Peyer's patch (tissue), 4 donors: ENCODE measurements around the gene SBNO1.

Source experiments
- POLR2A ChIP-seq, 2 donors: fragments of 450-650 bp; IDR thresholded peaks; one replicate each; pipeline ENCODE4 v1.5.1; 2017; ENCODE audit warnings: antibody characterized with exemption in 2 of 2, mild to moderate bottlenecking in 2 of 2, moderate library complexity in 2 of 2
- TF ChIP-seq, protein P1 (sequence below), 6 experiments: fragments of 450-650 bp in 4 of 6; fragments of 200-600 bp in 2 of 6; sonication (generic) in 1 of 6; IDR thresholded peaks; one replicate each; pipeline ENCODE4 v1.5.1; 2017 to 2019; ENCODE audit warnings: antibody characterized with exemption in 6 of 6, mild to moderate bottlenecking in 3 of 6, moderate library complexity in 1 of 6

DNA sequence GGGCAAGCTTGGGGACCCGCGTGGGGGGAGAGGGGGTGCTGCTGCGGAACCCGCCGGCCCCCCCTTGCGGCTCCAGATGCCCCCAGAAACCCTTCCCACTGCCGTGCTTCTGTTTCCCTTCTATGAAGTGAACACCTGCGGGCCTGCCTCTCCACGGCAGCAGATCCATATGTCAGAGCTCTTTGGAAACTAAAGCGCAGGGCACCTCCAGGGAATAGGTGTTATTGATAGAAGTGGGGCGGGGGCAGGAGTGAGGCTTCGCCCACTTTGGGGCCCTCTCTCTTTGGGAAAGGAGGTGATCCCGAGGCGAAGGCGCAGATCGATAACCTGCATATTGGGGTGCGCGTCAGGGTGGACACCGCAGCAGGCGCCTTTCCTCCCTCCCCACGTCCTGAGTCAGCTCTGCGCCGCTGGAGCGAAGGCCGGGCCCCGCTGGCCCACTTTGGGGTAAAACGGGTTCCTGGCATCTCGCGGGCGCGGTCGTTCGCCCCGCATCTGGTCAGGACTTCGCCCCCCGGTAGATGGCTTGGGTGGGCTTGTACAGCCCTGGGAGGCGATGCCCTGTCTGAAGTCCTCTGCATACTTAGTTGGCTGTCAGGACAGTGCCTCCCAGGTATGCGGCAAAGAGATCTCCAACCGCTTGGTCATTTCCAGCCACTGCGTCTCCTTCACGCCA, 19.8 kb upstream of the SBNO1 start:
- TF ChIP-seq, protein P1, sequence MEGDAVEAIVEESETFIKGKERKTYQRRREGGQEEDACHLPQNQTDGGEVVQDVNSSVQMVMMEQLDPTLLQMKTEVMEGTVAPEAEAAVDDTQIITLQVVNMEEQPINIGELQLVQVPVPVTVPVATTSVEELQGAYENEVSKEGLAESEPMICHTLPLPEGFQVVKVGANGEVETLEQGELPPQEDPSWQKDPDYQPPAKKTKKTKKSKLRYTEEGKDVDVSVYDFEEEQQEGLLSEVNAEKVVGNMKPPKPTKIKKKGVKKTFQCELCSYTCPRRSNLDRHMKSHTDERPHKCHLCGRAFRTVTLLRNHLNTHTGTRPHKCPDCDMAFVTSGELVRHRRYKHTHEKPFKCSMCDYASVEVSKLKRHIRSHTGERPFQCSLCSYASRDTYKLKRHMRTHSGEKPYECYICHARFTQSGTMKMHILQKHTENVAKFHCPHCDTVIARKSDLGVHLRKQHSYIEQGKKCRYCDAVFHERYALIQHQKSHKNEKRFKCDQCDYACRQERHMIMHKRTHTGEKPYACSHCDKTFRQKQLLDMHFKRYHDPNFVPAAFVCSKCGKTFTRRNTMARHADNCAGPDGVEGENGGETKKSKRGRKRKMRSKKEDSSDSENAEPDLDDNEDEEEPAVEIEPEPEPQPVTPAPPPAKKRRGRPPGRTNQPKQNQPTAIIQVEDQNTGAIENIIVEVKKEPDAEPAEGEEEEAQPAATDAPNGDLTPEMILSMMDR (IDR thresholded peaks at IDR 0.05), result no peak
- no peak for TF ChIP-seq POLR2A (IDR thresholded peaks at IDR 0.05)
